Measurements from ENCODE around the gene C22orf39. TPM values are rescaled to one million over a fixed set of nuclear protein-coding genes. Genes with fewer than 3 reads are reported as not detected.

Gene C22orf39
- total RNA-seq, 1 experiment from 2014 or later, result 19.3 TPM

- no peak overlapping the region for H3K4ac ChIP-seq (ENCODE audit: low read depth, low read length)
- H3K23me2 ChIP-seq (ENCODE audit: insufficient read length, low read depth, low read length, poor library complexity, severe bottlenecking), result no peaks in the 10 kb centered on the region
- no peaks in the 10 kb centered on the region for H3K79me2 ChIP-seq (ENCODE audit: insufficient read depth, low read length)
- Mint-ChIP-seq H3K36me3 (ENCODE audit: insufficient read depth in 1 of 3, low read depth in 3 of 3) (peaks cover 27 to 85% (median 51%) of the 10 kb centered on the region in 3 experiments; a peak in 6 of 7 replicates), H3K9me3 (no peaks in the 10 kb centered on the region; a peak in 1 of 5 replicates), H3K4me3 (no peak overlapping the region), H3K27ac (no peak overlapping the region), H3K4me1 (no peaks in the 10 kb centered on the region), H3K27me3 (ENCODE audit: low read depth) (no peaks in the 10 kb centered on the region; the same call in 1 of the 2 replicates)
- no peak overlapping the region for H3K4me2 ChIP-seq (ENCODE audit: insufficient read depth, insufficient read length, low read length)
- H3T11ph ChIP-seq (ENCODE audit: low read length), result no peak overlapping the region
- no peaks in the 10 kb centered on the region for H3K4me1 ChIP-seq (ENCODE audit: insufficient read depth, low read length)
- no peaks in the 10 kb centered on the region for H3K79me1 ChIP-seq (ENCODE audit: insufficient read depth, low read depth, low read length, poor library complexity, severe bottlenecking)
- no peak overlapping the region for H2BK15ac ChIP-seq (ENCODE audit: low read depth, low read length)
- no peak overlapping the region for H4K5ac ChIP-seq (ENCODE audit: insufficient read length, low read depth, low read length)
- H3K27me3 ChIP-seq (ENCODE audit: insufficient read depth, low read length), result no peaks in the 10 kb centered on the region
- no peak overlapping the region for H2BK20ac ChIP-seq (ENCODE audit: low read depth, low read length, poor library complexity, severe bottlenecking)
- H2BK5ac ChIP-seq (ENCODE audit: insufficient read length, low read length), result no peak overlapping the region
- no peak for TF ChIP-seq CTCF (conservative IDR thresholded peaks at IDR 0.05)
- no peak overlapping the region for H3K27ac ChIP-seq (ENCODE audit: insufficient read length, low read depth, low read length)
- H2AFZ ChIP-seq (ENCODE audit: low read length), result no peak overlapping the region
- H2BK12ac ChIP-seq (ENCODE audit: insufficient read length, low read depth, low read length), result no peak overlapping the region
- no peak overlapping the region for H3K56ac ChIP-seq (ENCODE audit: insufficient read length, low read depth, low read length)
- WGBS (ENCODE audit: extremely low coverage, insufficient read length, low lambda C conversion rate), result no CpG with 5 or more reads among the region's 4 CpGs
- no peaks in the 10 kb centered on the region for H3K9me3 ChIP-seq (ENCODE audit: control insufficient read depth, low read depth, low read length)
- H4K91ac ChIP-seq (ENCODE audit: insufficient read length, low read depth, low read length), result no peak overlapping the region
- no peak for DNase-seq
- H4K20me1 ChIP-seq (ENCODE audit: control insufficient read depth, insufficient read depth, insufficient read length), result no peaks in the 10 kb centered on the region
- no peak overlapping the region for H3K9ac ChIP-seq (ENCODE audit: extremely low read depth, insufficient read length, low read length)
- no peak overlapping the region for H2BK120ac ChIP-seq (ENCODE audit: low read depth, low read length, poor library complexity, severe bottlenecking)
- H2AK5ac ChIP-seq (ENCODE audit: insufficient read length, low read length), result no peak overlapping the region
- no peak overlapping the region for H3K23ac ChIP-seq (ENCODE audit: insufficient read length, low read depth, low read length)
- no peak overlapping the region for H3K18ac ChIP-seq (ENCODE audit: insufficient read length, low read depth, low read length)
- no peak overlapping the region for H3K14ac ChIP-seq (ENCODE audit: insufficient read depth, low read length)
- no peak overlapping the region for H4K8ac ChIP-seq (replicated peaks; ENCODE audit: insufficient read length, low read depth, low read length)
Observed at GRCh38 chr22:19464975-19465374, 17.5 kb upstream of the C22orf39 start.

Data from H9 (cell line).